Gastroesophageal sphincter (tissue), 3 donors: ENCODE measurements around the gene IL23R.

Experiments
- POLR2A ChIP-seq, 2 donors: fragments of 450-650 bp; IDR thresholded peaks; one replicate each; pipeline ENCODE4 v1.6.1; 2017; ENCODE audit warnings: antibody characterized with exemption in 2 of 2, mild to moderate bottlenecking in 2 of 2, moderate library complexity in 1 of 2
- POLR2AphosphoS5 ChIP-seq: sonication (generic); formaldehyde crosslinking; IDR thresholded peaks from one replicate; pipeline ENCODE4 v1.6.1; 2017; ENCODE audit warnings: antibody characterized with exemption
- TF ChIP-seq, protein P1 (sequence below), 4 experiments: fragments of 200-600 bp in 2 of 4; fragments of 450-650 bp in 2 of 4; sonication (generic) in 1 of 4; IDR thresholded peaks; one replicate each; pipeline ENCODE4 v1.5.1; 2017 to 2019; ENCODE audit warnings: antibody characterized with exemption in 4 of 4, mild to moderate bottlenecking in 2 of 4, moderate library complexity in 2 of 4

DNA sequence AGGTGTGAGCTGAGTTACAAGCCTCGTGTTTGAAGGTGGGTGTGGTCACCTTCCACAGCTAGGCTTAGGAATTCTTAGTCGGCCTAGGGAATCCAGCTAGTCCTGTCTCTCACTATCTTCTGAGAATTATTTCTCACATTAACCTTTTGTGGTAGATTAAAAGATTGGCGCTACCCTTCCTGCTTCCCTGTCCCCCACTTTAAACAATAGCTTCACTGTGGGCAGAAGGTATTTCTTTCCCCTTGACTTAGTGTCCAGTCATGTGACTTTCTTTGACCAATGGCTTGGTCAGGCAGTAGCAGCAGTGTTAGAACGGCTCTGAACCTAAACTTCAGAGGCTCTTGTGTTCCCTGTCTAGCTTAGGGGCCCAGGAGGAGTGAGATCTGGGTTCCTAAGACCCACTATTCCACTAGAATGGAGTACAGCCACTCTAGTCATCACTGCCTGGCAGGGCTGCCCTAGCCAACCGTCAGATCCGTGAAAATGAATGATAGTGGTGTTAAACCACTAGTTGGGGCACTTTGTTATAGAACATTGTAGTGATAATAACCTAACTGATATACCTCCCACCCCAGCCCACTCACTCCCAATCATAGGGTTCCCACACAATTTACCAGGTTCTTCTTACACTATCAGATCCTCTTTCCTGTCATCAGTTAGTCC is 17.6 kb upstream of the IL23R start:
- TF ChIP-seq, protein P1, sequence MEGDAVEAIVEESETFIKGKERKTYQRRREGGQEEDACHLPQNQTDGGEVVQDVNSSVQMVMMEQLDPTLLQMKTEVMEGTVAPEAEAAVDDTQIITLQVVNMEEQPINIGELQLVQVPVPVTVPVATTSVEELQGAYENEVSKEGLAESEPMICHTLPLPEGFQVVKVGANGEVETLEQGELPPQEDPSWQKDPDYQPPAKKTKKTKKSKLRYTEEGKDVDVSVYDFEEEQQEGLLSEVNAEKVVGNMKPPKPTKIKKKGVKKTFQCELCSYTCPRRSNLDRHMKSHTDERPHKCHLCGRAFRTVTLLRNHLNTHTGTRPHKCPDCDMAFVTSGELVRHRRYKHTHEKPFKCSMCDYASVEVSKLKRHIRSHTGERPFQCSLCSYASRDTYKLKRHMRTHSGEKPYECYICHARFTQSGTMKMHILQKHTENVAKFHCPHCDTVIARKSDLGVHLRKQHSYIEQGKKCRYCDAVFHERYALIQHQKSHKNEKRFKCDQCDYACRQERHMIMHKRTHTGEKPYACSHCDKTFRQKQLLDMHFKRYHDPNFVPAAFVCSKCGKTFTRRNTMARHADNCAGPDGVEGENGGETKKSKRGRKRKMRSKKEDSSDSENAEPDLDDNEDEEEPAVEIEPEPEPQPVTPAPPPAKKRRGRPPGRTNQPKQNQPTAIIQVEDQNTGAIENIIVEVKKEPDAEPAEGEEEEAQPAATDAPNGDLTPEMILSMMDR (IDR thresholded peaks at IDR 0.05), result no peak
- TF ChIP-seq POLR2AphosphoS5 (no peak), POLR2A (IDR thresholded peaks at IDR 0.05) (no peak)
